Sigmoid colon (tissue), 7 donors: ENCODE results near the gene GINS2. TPM values are rescaled to one million over a fixed set of nuclear protein-coding genes. Genes with fewer than 3 reads are reported as not detected.

Source experiments
- DNase-seq: peaks from one replicate; pipeline ENCODE4 v3.0.0-alpha.2; 2019
- H3K27ac ChIP-seq, 4 donors: fragments of 200-600 bp; sonication (generic); one replicate each; pipeline ENCODE4 v1.5.1; 2016 to 2019; ENCODE audit warnings: mild to moderate bottlenecking in 1 of 4
- H3K27me3 ChIP-seq, 3 donors: fragments of 200-600 bp; sonication (generic); one replicate each; pipeline ENCODE4 v1.5.1; 2019; ENCODE audit warnings: mild to moderate bottlenecking in 1 of 3
- H3K36me3 ChIP-seq, 4 donors: fragments of 200-600 bp; sonication (generic); one replicate each; pipeline ENCODE4 v1.5.1; 2016 to 2019
- H3K4me1 ChIP-seq, 4 donors: fragments of 200-600 bp; sonication (generic); one replicate each; pipeline ENCODE4 v1.5.1; 2017 to 2019
- H3K4me3 ChIP-seq, 4 donors: fragments of 200-600 bp; sonication (generic); one replicate each; pipeline ENCODE4 v1.5.1; 2017 to 2019; ENCODE audit warnings: mild to moderate bottlenecking in 2 of 4, moderate library complexity in 1 of 4
- H3K9me3 ChIP-seq, 4 donors: fragments of 200-600 bp in 3 of 4; sonication (generic) in 3 of 4; one replicate each; pipeline versions ENCODE4 v1.5.1 to v1.6.1; 2013 to 2019
- CTCF ChIP-seq, 4 experiments: fragments of 450-650 bp in 3 of 4; fragments of 200-600 bp in 1 of 4; IDR thresholded peaks; one replicate each; pipeline ENCODE4 v1.5.1; 2016 to 2019; ENCODE audit warnings: antibody characterized with exemption in 4 of 4, mild to moderate bottlenecking in 3 of 4, moderate library complexity in 2 of 4
- EP300 ChIP-seq, 4 donors: sonication (generic); formaldehyde crosslinking; IDR thresholded peaks; one replicate each; pipeline ENCODE4 v1.6.1; 2017; ENCODE audit warnings: antibody characterized with exemption in 4 of 4
- POLR2A ChIP-seq, 2 donors: fragments of 450-650 bp; IDR thresholded peaks; one replicate each; pipeline ENCODE4 v1.6.1; 2016; ENCODE audit warnings: antibody characterized with exemption in 2 of 2, mild to moderate bottlenecking in 2 of 2, moderate library complexity in 2 of 2
- POLR2AphosphoS5 ChIP-seq, 4 donors: sonication (generic); formaldehyde crosslinking; IDR thresholded peaks; one replicate each; pipeline ENCODE4 v1.6.1; 2017; ENCODE audit warnings: antibody characterized with exemption in 4 of 4
- WGBS, 2 donors: extraction: QIAGEN DNeasy Blood & Tissue Kit; methylation state at CpG; one replicate each; pipeline ENCODE4 v1.1.7; 2013; 5-methylcytosine and 5-hydroxymethylcytosine counted together
- intact Hi-C: fragments of 100-400 bp; cut with DNase I; formaldehyde crosslinking; loops from one replicate; pipeline ENCODE4 v1.15.1; 2023
- polyA plus RNA-seq, 3 donors: library from polyadenylated mRNA; stranded (reverse); fragments of 200-250 nt; gene quantifications; one replicate each; pipeline ENCODE4 v1.2.3, GENCODE V29; 2013
- total RNA-seq, 4 donors: library from RNA; depleted of rRNA; stranded (reverse); fragments of >200 nt; gene quantifications; one replicate each; pipeline ENCODE4 v1.1.0, GENCODE V29; 2016
- donor health status: healthy with polysubstance abuse.
- donor health status: Bipolar disorder and iron deficiency.
- donor health status: healthy.

Gene GINS2
- total and polyA plus RNA-seq, 7 donors = 0.16 to 9.6 (median 1.2) TPM; not detected in 1

DNA sequence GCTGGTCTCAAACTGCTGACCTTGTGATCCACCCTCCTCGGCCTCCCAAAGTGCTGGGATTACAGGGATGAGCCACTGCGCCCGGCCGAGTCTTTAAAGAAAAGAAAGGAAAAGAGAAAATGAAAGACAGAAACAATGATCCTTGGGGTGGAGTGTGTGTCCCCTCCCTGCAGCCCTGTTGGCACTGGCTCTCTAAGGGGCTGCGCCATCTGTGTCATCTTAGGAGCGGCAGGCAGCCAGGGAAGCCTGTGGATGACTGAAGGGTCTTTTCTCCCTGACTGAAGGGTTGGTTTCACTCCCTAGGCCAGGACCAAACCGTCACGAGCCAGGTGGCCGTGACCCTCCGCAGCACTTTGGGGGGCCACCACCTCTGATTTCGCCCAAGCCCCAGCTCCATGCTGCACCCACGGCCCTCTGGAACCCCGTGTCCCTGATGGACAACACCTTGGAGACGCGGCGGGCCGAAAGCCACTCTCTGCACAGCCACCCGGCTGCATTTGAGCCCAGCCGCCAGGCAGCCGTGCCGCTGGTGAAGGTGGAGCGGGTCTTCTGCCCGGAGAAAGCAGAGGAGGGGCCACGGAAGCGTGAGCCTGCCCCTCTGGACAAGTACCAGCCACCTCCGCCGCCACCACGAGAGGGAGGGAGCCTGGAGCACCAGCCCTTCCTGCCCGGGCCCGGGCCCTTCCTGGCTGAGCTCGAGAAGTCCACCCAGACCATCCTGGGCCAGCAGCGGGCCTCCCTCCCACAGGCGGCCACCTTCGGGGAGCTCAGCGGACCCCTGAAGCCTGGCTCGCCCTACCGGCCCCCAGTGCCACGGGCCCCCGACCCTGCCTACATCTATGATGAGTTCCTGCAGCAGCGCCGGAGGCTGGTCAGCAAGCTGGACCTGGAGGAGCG is 27.7 kb downstream of the GINS2 start:
- Histone ChIP-seq H3K27ac (no peak overlapping the region), H3K9me3 (no peaks in the 10 kb centered on the region), H3K27me3 (no peaks in the 10 kb centered on the region), H3K4me3 (no peak overlapping the region), H3K4me1 (peaks cover 0 to 11% (median 9%) of the 10 kb centered on the region in 4 donors), H3K36me3 (peaks cover 56 to 93% (median 72%) of the 10 kb centered on the region in 4 donors)
- TF ChIP-seq POLR2AphosphoS5 (IDR thresholded peaks at IDR 0.05) (no peak), CTCF (IDR thresholded peaks at IDR 0.05) (no peak), EP300 (IDR thresholded peaks at IDR 0.05) (no peak)
- DNase-seq = peak; percentile 58
- intact Hi-C loops = no loop called here
- WGBS, 2 donors = 93 to 94% methylated on average over 42 of the region's 42 CpGs

DNA sequence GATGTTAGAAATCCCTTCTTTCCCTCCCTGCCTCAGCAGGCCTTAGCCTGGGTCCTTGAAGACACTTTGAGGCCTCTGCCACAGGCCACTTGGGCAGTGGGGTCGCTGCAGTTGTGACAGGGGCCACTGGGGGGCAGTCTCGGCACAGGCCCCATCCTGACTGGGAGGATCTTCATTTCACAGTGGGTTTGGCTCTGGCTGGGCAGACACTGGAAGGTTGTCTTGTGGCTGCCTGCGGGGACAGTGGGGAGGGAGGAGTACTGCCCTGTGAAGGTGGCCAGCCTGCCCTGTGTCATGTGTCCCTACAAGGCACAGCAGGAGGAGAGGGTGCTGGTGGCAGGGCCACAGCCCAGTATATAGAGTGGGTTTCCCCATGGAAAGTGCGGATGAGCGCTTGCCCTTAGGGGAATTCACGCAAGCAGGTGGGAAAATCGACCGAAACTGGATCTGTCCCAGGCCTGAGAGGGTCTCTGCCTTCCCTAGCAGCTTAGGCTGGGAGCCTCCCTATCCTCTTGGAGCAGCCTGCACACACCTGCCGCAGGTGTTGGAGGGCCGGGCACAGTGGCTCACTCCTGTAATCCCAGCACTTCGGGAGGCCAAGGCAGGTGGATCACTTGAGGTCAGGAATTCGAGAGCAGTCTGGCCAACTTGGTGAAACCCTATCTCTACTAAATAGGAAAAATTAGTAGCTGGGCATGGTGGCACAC is 28.8 kb downstream of the GINS2 start:
- Histone ChIP-seq H3K27me3 (no peaks in the 10 kb centered on the region), H3K9me3 (no peaks in the 10 kb centered on the region), H3K36me3 (peaks cover 53 to 93% (median 72%) of the 10 kb centered on the region in 4 donors), H3K4me3 (no peak overlapping the region), H3K4me1 (peaks cover 0 to 13% (median 10%) of the 10 kb centered on the region in 4 donors), H3K27ac (peak overlapping the region in 2 of 4 donors; percentile 4 to 44)
- intact Hi-C loops = loop anchor here (5.0 kb wide), 1 partner anchor 57 kb away; no protein-coding TSS in a partner anchor
- TF ChIP-seq CTCF (IDR thresholded peaks at IDR 0.05) (peak; percentile 56 to 79 (median 73)), EP300 (IDR thresholded peaks at IDR 0.05) (no peak)
- peak; percentile 75 for DNase-seq
- 68 to 78% methylated on average over 12 of the region's 12 CpGs for WGBS, 2 donors

- peak; percentile 48 for DNase-seq
- TF ChIP-seq POLR2A (IDR thresholded peaks at IDR 0.05) = no peak
- TF ChIP-seq CTCF (IDR thresholded peaks at IDR 0.05) = no peak
- TF ChIP-seq EP300 (IDR thresholded peaks at IDR 0.05) = no peak
- no peak for TF ChIP-seq POLR2AphosphoS5 (IDR thresholded peaks at IDR 0.05)
- H3K9me3 ChIP-seq = no peaks in the 10 kb centered on the region
- H3K27ac ChIP-seq = peak overlapping the region in 1 of 4 donors; percentile 4
- intact Hi-C loops = loop anchor here (5.0 kb wide), 1 partner anchor 58 kb away; no protein-coding TSS in a partner anchor
- 94% methylated on average over 8 of the region's 8 CpGs for WGBS, 2 donors
- H3K4me3 ChIP-seq = no peak overlapping the region
- peaks cover 53 to 93% (median 72%) of the 10 kb centered on the region in 4 donors for H3K36me3 ChIP-seq
- no peaks in the 10 kb centered on the region for H3K27me3 ChIP-seq
- H3K4me1 ChIP-seq = peaks cover 0 to 19% (median 12%) of the 10 kb centered on the region in 4 donors
These were observed 29.4 kb downstream of the GINS2 start for GRCh38 chr16:85659336-85659735.

DNA sequence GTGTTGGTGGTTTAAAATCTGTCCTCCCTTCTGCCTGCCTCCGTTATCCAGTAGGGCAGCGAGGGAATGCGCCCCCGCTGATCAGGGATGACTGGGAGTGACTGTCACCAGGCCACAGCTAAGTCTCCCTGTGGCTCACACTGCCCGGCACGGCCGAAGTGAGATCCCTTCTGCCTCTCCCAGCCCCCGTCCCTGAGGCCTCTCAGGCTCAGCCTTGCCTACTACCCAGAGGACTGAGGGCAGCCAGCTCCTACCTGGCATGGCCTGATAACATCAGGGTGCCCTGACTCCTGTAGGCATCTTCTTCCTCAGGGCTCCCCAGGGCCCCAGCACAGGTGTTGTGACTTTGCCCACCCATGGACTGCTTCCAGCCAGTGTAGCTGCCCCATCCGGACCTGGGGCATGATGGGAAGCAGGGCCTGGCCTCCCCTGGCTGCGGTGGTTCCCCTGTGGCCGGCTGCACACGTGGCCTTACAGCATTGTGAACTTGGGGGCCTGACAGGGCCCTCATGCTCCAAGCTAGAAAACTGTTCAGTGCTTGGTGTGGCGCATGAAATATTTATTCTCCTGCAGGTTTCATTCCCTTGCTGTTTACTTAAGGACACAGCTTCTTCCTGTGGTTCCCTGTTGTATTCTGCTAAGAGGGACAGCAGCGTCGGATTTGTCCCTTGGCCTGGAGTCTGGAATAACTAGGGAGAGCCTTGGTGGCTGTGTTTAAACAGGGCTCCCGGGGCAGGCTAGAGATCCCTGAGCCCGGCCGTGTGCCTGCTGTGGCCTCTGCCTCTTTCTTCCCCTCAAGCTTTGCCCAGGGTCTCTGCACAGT is 30.0 kb downstream of the GINS2 start:
- peak; percentile 61 for DNase-seq
- 86 to 93% methylated on average over 18 of the region's 18 CpGs for WGBS, 2 donors
- Histone ChIP-seq H3K27ac (no peak overlapping the region), H3K4me1 (peaks cover 0 to 19% (median 12%) of the 10 kb centered on the region in 4 donors), H3K4me3 (no peak overlapping the region), H3K27me3 (no peaks in the 10 kb centered on the region), H3K9me3 (no peaks in the 10 kb centered on the region), H3K36me3 (peaks cover 51 to 90% (median 71%) of the 10 kb centered on the region in 4 donors)
- TF ChIP-seq POLR2A (IDR thresholded peaks at IDR 0.05) (no peak), POLR2AphosphoS5 (IDR thresholded peaks at IDR 0.05) (no peak), CTCF (IDR thresholded peaks at IDR 0.05) (no peak), EP300 (IDR thresholded peaks at IDR 0.05) (no peak)
- intact Hi-C loops = loop anchor here (5.0 kb wide), 1 partner anchor 59 kb away; no protein-coding TSS in a partner anchor
